Neural cell (in vitro differentiated cells): ENCODE data around the gene CDC42BPB. TPM values are rescaled to one million over a fixed set of nuclear protein-coding genes. Genes with fewer than 3 reads are reported as not detected.

Source experiments
- H2AFZ ChIP-seq: fragments of 200-600, 300-800 bp; sonication (generic), shearing (Covaris generic); 2 replicates; pipeline ENCODE4 v1.6.0; 2014; ENCODE audit warnings: low read depth, mild to moderate bottlenecking, antibody characterized with exemption, low read length, moderate library complexity
- H3F3A ChIP-seq: fragments of 200-600 bp; shearing (Covaris generic); 2 replicates; pipeline ENCODE4 v1.6.1; 2016; ENCODE audit warnings: mild to moderate bottlenecking, moderate library complexity, mixed read lengths, antibody characterized with exemption, low read length; ENCODE audit not compliant: insufficient read depth, poor library complexity, severe bottlenecking
- H3K27ac ChIP-seq: fragments of 200-600, 300-800 bp; sonication (generic), shearing (Covaris generic); 2 replicates; pipeline ENCODE4 v1.5.1; 2014; ENCODE audit warnings: mild to moderate bottlenecking, low read length, moderate library complexity
- H3K27me3 ChIP-seq: fragments of 300-800, 200-600 bp; sonication (generic), shearing (Covaris generic); 2 replicates; pipeline ENCODE4 v1.6.0; 2014; ENCODE audit warnings: mild to moderate bottlenecking, low read depth, low read length, moderate library complexity; ENCODE audit not compliant: insufficient read depth
- H3K36me3 ChIP-seq: fragments of 300-800, 200-600 bp; sonication (generic), shearing (Covaris generic); 2 replicates; pipeline ENCODE4 v1.5.1; 2014; ENCODE audit warnings: mild to moderate bottlenecking, antibody characterized with exemption, low read length, moderate library complexity; ENCODE audit not compliant: insufficient read depth
- H3K4me2 ChIP-seq: fragments of 300-800, 200-600 bp; sonication (generic), shearing (Covaris generic); 2 replicates; pipeline ENCODE4 v1.6.0; 2014; ENCODE audit warnings: mild to moderate bottlenecking, low read length
- H3K4me3 ChIP-seq: fragments of 300-800, 200-600 bp; sonication (generic), shearing (Covaris generic); 2 replicates; pipeline ENCODE4 v1.5.1; 2014; ENCODE audit warnings: mild to moderate bottlenecking, low read length, moderate library complexity
- H3K79me2 ChIP-seq: fragments of 200-600 bp; shearing (Covaris generic); replicated peaks from 2 replicates; pipeline ENCODE4 v1.6.0; 2014; ENCODE audit warnings: mild to moderate bottlenecking, low read length, moderate library complexity; ENCODE audit not compliant: insufficient read depth
- H3K9ac ChIP-seq: fragments of 300-800, 200-600 bp; sonication (generic), shearing (Covaris generic); 2 replicates; pipeline ENCODE4 v1.6.1; 2016; ENCODE audit warnings: mild to moderate bottlenecking, low read length, mixed read lengths
- H3K9me2 ChIP-seq: fragments of 200-600 bp; shearing (Covaris generic); 2 replicates; pipeline ENCODE4 v1.6.1; 2016; ENCODE audit warnings: mild to moderate bottlenecking, low read length, mixed read lengths; ENCODE audit not compliant: insufficient read depth
- H3K9me3 ChIP-seq: fragments of 200-600, 300-800 bp; sonication (generic), shearing (Covaris generic); 2 replicates; pipeline ENCODE4 v1.6.1; 2016; ENCODE audit warnings: mild to moderate bottlenecking, mixed run types, low read length, moderate library complexity, mixed read lengths
- H4K20me1 ChIP-seq: fragments of 200-600 bp; shearing (Covaris generic); 2 replicates; pipeline ENCODE4 v1.6.1; 2016; ENCODE audit warnings: mild to moderate bottlenecking, mixed run types; ENCODE audit not compliant: insufficient read depth
- CTCF ChIP-seq: fragments of 450-650 bp; IDR thresholded peaks from 2 replicates; pipeline ENCODE4 v1.5.1; 2014; ENCODE audit warnings: antibody characterized with exemption, mild to moderate bottlenecking, moderate library complexity; ENCODE audit not compliant: poor library complexity, severe bottlenecking
- EP300 ChIP-seq: fragments of 450-650 bp; conservative IDR thresholded peaks from 2 replicates; pipeline ENCODE4 v1.6.1; 2014; ENCODE audit warnings: antibody characterized with exemption, mild to moderate bottlenecking, moderate library complexity; ENCODE audit not compliant: poor library complexity, severe bottlenecking
- EZH2 ChIP-seq: fragments of 200-600, 300-800 bp; shearing (Covaris generic), sonication (generic); IDR thresholded peaks from 2 replicates; pipeline ENCODE4 v1.6.1; 2014; ENCODE audit warnings: antibody characterized with exemption, low read length, borderline replicate concordance, mild to moderate bottlenecking; ENCODE audit not compliant: insufficient read depth, poor library complexity, severe bottlenecking
- MXI1 ChIP-seq: fragments of 450-650 bp; conservative IDR thresholded peaks from 2 replicates; pipeline ENCODE4 v1.6.1; 2014; ENCODE audit warnings: antibody characterized with exemption, mild to moderate bottlenecking; ENCODE audit not compliant: poor library complexity, severe bottlenecking
- POLR2AphosphoS5 ChIP-seq: IDR thresholded peaks from 2 replicates; pipeline ENCODE4 v1.6.1; 2012
- RAD21 ChIP-seq: fragments of 450-650 bp; conservative IDR thresholded peaks from 2 replicates; pipeline ENCODE4 v1.6.1; 2014; ENCODE audit warnings: antibody characterized with exemption, mild to moderate bottlenecking, moderate library complexity
- REST ChIP-seq: IDR thresholded peaks from 2 replicates; pipeline ENCODE4 v1.6.1; 2012; ENCODE audit warnings: borderline replicate concordance
- SMC3 ChIP-seq: fragments of 450-650 bp; conservative IDR thresholded peaks from 2 replicates; pipeline ENCODE4 v1.6.1; 2014; ENCODE audit warnings: antibody characterized with exemption, mild to moderate bottlenecking, moderate library complexity; ENCODE audit not compliant: poor library complexity
- TAF1 ChIP-seq: IDR thresholded peaks from 2 replicates; pipeline ENCODE4 v1.6.1; 2012; ENCODE audit warnings: low read depth
- polyA plus RNA-seq: library from polyadenylated mRNA; depleted of rRNA; stranded (reverse); fragments of >200 nt; gene quantifications from 2 replicates; pipeline ENCODE4 v1.2.3, GENCODE V29; 2014

The CDC42BPB gene
- polyA plus RNA-seq, 1 donor from 2014 or later = 43.8 TPM

DNA sequence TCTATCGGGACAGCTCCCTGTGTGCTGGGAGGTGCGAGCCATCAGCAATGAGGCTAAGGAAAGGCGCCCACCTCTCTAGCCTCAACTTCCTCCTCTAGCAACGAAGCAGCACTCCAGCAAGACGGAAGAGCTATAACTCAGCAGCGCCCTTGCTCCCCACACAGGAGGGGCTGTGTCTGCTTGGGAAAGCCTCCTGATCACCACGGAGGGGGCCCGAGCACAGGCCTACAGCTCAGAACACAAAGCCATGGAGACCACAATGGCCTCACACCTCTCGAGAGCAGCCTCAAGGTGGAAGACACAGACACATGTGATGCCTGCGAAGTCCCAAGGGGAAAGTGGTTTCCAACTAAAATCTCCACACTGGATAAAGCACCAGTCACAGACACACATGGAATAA, 60.4 kb downstream of the CDC42BPB start:
- Histone ChIP-seq H3K4me2 (no peak overlapping the region), H3K36me3 (no peaks in the 10 kb centered on the region), H2AFZ (no peak overlapping the region), H3K4me3 (no peak overlapping the region), H3F3A (no peaks in the 10 kb centered on the region), H3K9me3 (no peaks in the 10 kb centered on the region), H4K20me1 (no peaks in the 10 kb centered on the region), H3K9ac (no peak overlapping the region), H3K9me2 (no peaks in the 10 kb centered on the region), H3K79me2 (no peaks in the 10 kb centered on the region), H3K27ac (no peak overlapping the region), H3K27me3 (no peaks in the 10 kb centered on the region)
- TF ChIP-seq MXI1 = no peak
- TF ChIP-seq REST = no peak
- no peak for TF ChIP-seq POLR2AphosphoS5
- no peak for TF ChIP-seq EP300
- TF ChIP-seq EZH2 = no peak
- no peak for TF ChIP-seq TAF1
- TF ChIP-seq CTCF = no peak
- no peak for TF ChIP-seq RAD21
- no peak for TF ChIP-seq SMC3

DNA sequence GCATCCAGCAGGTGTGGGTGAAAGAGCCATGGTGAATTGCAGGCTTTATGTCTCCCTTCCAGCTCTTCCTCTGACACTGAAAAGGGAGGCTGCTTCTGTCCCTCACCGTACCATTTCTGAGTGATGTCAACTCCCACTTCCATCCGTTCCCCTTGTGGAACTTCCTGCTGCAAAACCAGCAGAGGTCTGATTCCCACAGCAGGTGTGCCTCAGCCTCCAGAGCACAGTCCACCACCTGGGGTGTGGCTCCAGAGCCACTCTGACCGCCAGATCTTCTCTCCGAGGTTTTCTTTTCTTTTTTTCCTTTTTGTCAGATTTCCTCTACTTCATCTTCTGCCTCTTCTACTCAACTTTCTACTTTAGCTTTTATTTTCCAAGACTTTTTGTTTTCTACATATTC, 62.7 kb downstream of the CDC42BPB start:
- Histone ChIP-seq H3K36me3 (peaks cover 9% of the 10 kb centered on the region), H4K20me1 (no peaks in the 10 kb centered on the region)

More for the DNA sequence above, 62.7 kb downstream of the CDC42BPB start:
- Histone ChIP-seq H3K9ac (no peak overlapping the region), H3K9me2 (no peaks in the 10 kb centered on the region), H3K4me2 (no peak overlapping the region), H3F3A (no peaks in the 10 kb centered on the region), H3K27ac (no peak overlapping the region), H3K9me3 (no peaks in the 10 kb centered on the region), H3K4me3 (no peak overlapping the region), H3K79me2 (no peaks in the 10 kb centered on the region), H2AFZ (no peak overlapping the region), H3K27me3 (no peaks in the 10 kb centered on the region)
- no peak for TF ChIP-seq RAD21
- TF ChIP-seq CTCF = no peak
- no peak for TF ChIP-seq EP300
- TF ChIP-seq MXI1 = no peak
- no peak for TF ChIP-seq TAF1
- no peak for TF ChIP-seq POLR2AphosphoS5
- no peak for TF ChIP-seq REST
- no peak for TF ChIP-seq SMC3
- no peak for TF ChIP-seq EZH2
